Activated naive CD8-positive, alpha-beta T cell treated with anti-CD3 and anti-CD28 coated beads for 36 hours (primary cell): ENCODE measurements around the gene CFAP90. TPM values are rescaled to one million over a fixed set of nuclear protein-coding genes. Genes with fewer than 3 reads are reported as not detected.

Experiments
- DNase-seq: peaks from one replicate; pipeline ENCODE4 v3.0.0; 2021
- H3K27ac Mint-ChIP-seq: one replicate; pipeline ENCODE4 v1.8.0; 2022; ENCODE audit warnings: mild to moderate bottlenecking, moderate library complexity, mixed read lengths
- H3K27me3 Mint-ChIP-seq: one replicate; pipeline ENCODE4 v1.8.0; 2022; ENCODE audit warnings: mild to moderate bottlenecking, mixed read lengths
- H3K36me3 Mint-ChIP-seq: one replicate; pipeline ENCODE4 v1.8.0; 2021; ENCODE audit warnings: mild to moderate bottlenecking, mixed read lengths
- H3K4me1 Mint-ChIP-seq: one replicate; pipeline ENCODE4 v1.8.0; 2021; ENCODE audit warnings: mixed read lengths
- H3K4me3 Mint-ChIP-seq: one replicate; pipeline ENCODE4 v1.8.0; 2022; ENCODE audit warnings: mild to moderate bottlenecking, moderate library complexity, mixed read lengths
- H3K9me3 Mint-ChIP-seq: one replicate; pipeline ENCODE4 v1.8.0; 2022; ENCODE audit warnings: mixed read lengths
- total RNA-seq, 2 experiments: library from RNA; stranded (reverse); gene quantifications; one replicate each; pipeline ENCODE4 v1.2.3, GENCODE V29; 2021

The CFAP90 gene
- total RNA-seq, 2 experiments from 2014 or later: not detected

DNA sequence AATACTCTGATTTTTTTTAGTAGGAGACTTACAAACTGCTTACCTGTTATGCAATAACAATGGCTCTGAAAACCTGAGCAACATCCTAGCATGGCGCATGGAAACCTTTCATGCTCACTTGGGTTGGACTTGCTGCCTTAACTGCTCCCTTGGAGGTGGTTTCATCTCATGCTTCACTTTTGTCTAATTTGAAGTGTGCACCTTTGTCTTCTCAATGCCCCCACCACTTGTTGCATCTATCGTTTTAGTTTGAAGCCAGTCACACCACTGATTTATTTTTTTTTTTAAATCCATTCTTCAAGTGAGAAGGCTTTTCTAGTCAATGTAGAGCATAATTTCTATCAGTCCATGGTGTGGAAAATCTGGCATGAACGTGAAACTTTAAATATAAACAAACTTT lies 63.2 kb downstream of the CFAP90 start:
- Mint-ChIP-seq H3K4me1 (no peaks in the 10 kb centered on the region), H3K4me3 (no peak overlapping the region), H3K27ac (no peak overlapping the region), H3K36me3 (no peaks in the 10 kb centered on the region), H3K9me3 (no peaks in the 10 kb centered on the region), H3K27me3 (peaks cover 51% of the 10 kb centered on the region)
- DNase-seq: no peak

- Mint-ChIP-seq H3K4me1 (no peaks in the 10 kb centered on the region), H3K4me3 (no peak overlapping the region), H3K36me3 (no peaks in the 10 kb centered on the region), H3K27ac (no peak overlapping the region), H3K9me3 (no peaks in the 10 kb centered on the region), H3K27me3 (peaks cover 57% of the 10 kb centered on the region)
- no peak for DNase-seq
These were observed 66.1 kb downstream of the CFAP90 start for GRCh38 chr5:7784683-7785380.

DNA sequence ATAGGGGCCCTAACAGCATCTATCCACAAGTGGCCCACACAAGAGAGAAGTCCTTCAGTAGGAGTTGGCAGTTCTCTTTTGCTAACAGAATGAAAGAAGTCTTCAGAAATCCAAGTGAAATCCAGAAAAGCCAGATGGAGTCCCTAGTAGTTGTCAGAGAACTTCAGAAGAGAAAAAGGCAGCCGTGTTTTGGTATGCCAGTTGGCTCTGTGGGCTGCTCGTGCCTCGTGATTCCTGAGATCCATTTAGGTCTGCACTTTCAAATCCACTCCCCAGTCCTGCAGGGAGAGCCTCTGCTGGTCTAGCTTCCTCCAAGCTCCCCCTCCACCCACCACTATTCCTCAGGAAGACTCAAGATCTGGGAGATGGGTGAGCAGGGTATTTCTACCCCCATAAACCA lies 69.0 kb downstream of the CFAP90 start:
- Mint-ChIP-seq H3K4me1 (peaks cover 10% of the 10 kb centered on the region), H3K27me3 (peaks cover 75% of the 10 kb centered on the region), H3K4me3 (no peak overlapping the region), H3K27ac (no peak overlapping the region), H3K36me3 (no peaks in the 10 kb centered on the region), H3K9me3 (no peaks in the 10 kb centered on the region)
- DNase-seq: no peak

Other genes with a start within 250 kb of the CFAP90 start
- gene FASTKD3, start 17.9 kb upstream of the CFAP90 start, total RNA-seq: 10 to 100 TPM; 23.3 to 23.6 TPM
- 10 to 100 TPM; 54.1 to 67.2 TPM for gene MTRR, start 18.0 kb upstream of the CFAP90 start, total RNA-seq